Muscle layer of duodenum (tissue), 2 donors: ENCODE data around the gene ABL1.

Experiments used
- H3K27ac ChIP-seq: one replicate; pipeline ENCODE4 v1.7.0; 2013; ENCODE audit warnings: mild to moderate bottlenecking, low read length
- H3K27me3 ChIP-seq: one replicate; pipeline ENCODE4 v1.7.0; 2013; ENCODE audit warnings: low read depth, mild to moderate bottlenecking, control low read depth, low read length
- H3K36me3 ChIP-seq, 2 donors: one replicate each; pipeline ENCODE4 v1.7.0; 2013; ENCODE audit warnings: low read length in 2 of 2, control low read depth in 1 of 2, mild to moderate bottlenecking in 1 of 2; ENCODE audit not compliant: insufficient read depth in 2 of 2, control insufficient read depth in 1 of 2
- H3K4me1 ChIP-seq, 2 donors: one replicate each; pipeline ENCODE4 v1.7.0; 2013; ENCODE audit warnings: low read length in 2 of 2, mild to moderate bottlenecking in 2 of 2, control low read depth in 1 of 2, moderate library complexity in 1 of 2; ENCODE audit not compliant: insufficient read depth in 2 of 2, control insufficient read depth in 1 of 2
- H3K4me3 ChIP-seq, 2 donors: one replicate each; pipeline ENCODE4 v1.7.0; 2013; ENCODE audit warnings: low read length in 2 of 2, low read depth in 1 of 2, mild to moderate bottlenecking in 1 of 2
- H3K9me3 ChIP-seq, 2 donors: one replicate each; pipeline ENCODE4 v1.7.0; 2013; ENCODE audit warnings: low read length in 2 of 2, control low read depth in 1 of 2, mild to moderate bottlenecking in 1 of 2; ENCODE audit not compliant: control insufficient read depth in 1 of 2
- donor health status: healthy.

Gene ABL1

GRCh38 chr9:130911254-130912049 lies 76.4 kb downstream of the ABL1 start:
- no peaks in the 10 kb centered on the region for H3K9me3 ChIP-seq
- no peaks in the 10 kb centered on the region for H3K36me3 ChIP-seq
- H3K27ac ChIP-seq: no peak overlapping the region
- no peak overlapping the region for H3K4me3 ChIP-seq
- H3K27me3 ChIP-seq: no peaks in the 10 kb centered on the region
- H3K4me1 ChIP-seq: no peaks in the 10 kb centered on the region

DNA sequence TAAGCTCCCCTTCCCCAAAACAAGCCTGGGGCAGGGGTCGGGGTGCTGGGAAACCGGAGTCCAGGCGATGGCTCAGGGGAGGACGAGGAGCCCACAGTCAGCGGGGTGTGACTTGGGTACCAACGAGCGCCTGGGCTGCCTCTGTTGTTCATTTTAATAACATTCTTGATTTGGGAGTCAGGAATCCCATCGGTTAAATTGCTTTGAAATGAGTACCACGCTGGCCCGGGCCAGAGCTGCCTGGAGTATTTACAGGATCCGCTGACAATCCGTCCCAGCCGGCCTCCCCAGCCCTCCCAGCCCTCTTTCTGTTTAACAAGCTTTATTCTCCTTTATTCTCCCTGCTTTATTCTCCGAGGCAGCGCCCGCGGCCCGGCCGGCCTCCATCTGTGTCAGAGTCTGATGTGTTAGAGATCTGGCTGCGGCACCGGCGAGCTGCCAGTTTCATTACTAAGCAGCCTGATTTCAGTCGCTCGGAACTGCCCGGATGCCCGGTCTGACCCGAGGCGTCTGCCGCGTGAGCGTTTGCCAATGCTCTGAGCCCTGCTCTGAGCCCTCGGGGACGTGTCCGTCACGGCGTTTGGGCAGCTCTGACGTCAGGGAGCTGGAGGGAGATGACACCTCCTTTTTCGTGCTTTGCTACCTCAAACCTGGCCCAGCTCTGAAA lies 78.0 kb downstream of the ABL1 start:
- Histone ChIP-seq H3K4me3 (no peak overlapping the region), H3K27ac (no peak overlapping the region), H3K9me3 (no peaks in the 10 kb centered on the region), H3K27me3 (no peaks in the 10 kb centered on the region), H3K36me3 (no peaks in the 10 kb centered on the region), H3K4me1 (no peaks in the 10 kb centered on the region)

DNA sequence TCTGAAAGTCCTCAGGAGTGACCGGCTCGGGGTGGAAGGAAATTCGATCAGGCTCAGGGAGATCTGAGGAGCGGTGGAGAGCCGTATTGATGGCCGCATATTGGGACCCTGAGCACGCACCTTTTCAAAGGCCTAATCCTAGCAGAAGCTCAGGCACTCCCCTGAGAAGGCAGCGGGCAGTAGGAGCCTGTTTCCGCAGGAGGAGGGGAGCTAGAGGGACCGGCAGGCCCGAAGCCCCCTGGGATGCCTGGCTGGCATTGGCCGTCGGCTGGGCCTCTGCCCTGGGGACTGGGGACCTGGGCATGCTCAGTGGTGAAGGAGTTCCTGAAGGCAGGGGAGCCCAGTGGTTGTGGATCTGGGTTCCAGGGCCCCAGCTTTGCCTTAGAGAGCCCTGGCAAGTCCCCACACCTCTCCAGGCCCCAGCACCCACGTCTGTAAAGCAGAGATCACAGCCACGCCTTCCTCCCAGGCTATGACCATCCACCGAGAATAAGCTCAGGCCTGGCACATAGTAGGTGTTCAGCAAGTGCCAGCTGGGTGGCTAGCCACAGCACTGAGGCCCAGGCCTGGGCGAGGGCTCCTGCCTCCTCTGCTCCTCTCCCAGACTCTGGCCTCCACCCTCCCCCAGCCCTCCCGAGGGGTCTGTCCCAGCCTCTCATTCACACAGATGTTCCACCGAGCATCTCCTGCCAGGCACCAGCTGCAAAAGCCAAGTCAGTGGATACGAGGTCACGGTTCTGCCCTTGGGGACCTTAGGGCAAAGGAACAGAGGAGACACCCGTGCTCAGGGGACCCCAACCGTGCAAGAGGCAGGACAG lies 78.8 kb downstream of the ABL1 start:
- Histone ChIP-seq H3K4me1 (no peaks in the 10 kb centered on the region), H3K36me3 (no peaks in the 10 kb centered on the region), H3K4me3 (no peak overlapping the region), H3K27me3 (no peaks in the 10 kb centered on the region), H3K27ac (no peak overlapping the region), H3K9me3 (no peaks in the 10 kb centered on the region)

DNA sequence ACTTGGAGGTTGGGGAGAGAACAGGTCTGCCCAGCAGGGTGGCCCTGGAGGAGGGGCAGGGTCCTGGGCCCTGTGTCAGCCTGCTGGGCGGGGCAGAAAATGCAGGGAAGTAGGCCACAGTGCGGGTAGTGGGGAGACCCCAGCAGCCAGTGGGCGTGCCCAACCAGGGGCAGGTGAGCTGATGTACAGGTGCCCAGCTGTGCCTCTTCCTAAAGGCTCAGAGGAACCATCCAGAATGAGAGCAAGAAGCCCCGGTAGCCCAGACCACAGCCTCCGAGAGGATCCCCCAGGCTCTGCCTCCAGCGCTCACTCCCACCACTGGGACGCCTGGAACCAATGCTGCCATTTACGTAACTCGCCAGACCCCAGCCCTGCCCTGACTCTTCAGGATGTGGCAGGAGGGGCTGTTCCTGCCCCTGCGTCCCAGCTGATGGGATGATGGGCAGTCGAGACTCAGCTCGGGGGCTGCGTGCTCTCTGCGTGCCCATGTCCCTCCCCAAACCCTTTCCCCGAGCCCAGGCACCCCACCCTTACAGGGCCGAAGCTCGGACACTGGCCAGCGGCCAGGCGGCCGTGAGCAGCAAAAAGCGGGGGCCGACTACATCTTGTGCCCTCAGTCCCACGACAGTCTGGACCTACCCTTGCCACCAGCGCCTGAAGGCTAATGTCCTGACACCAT lies 79.5 kb downstream of the ABL1 start:
- no peak overlapping the region for H3K27ac ChIP-seq
- no peak overlapping the region for H3K4me3 ChIP-seq
- H3K36me3 ChIP-seq: no peaks in the 10 kb centered on the region
- no peaks in the 10 kb centered on the region for H3K27me3 ChIP-seq
- no peaks in the 10 kb centered on the region for H3K4me1 ChIP-seq
- H3K9me3 ChIP-seq: no peaks in the 10 kb centered on the region

GRCh38 chr9:130915096-130915447 lies 80.0 kb downstream of the ABL1 start:
- H3K4me3 ChIP-seq: no peak overlapping the region
- H3K4me1 ChIP-seq: no peaks in the 10 kb centered on the region
- no peaks in the 10 kb centered on the region for H3K27me3 ChIP-seq
- no peak overlapping the region for H3K27ac ChIP-seq
- no peaks in the 10 kb centered on the region for H3K36me3 ChIP-seq
- H3K9me3 ChIP-seq: no peaks in the 10 kb centered on the region

GRCh38 chr9:130917168-130917960 lies 82.3 kb downstream of the ABL1 start:
- H3K4me3 ChIP-seq: no peak overlapping the region
- H3K27me3 ChIP-seq: no peaks in the 10 kb centered on the region
- no peaks in the 10 kb centered on the region for H3K9me3 ChIP-seq
- no peaks in the 10 kb centered on the region for H3K4me1 ChIP-seq
- H3K27ac ChIP-seq: no peak overlapping the region
- no peaks in the 10 kb centered on the region for H3K36me3 ChIP-seq

DNA sequence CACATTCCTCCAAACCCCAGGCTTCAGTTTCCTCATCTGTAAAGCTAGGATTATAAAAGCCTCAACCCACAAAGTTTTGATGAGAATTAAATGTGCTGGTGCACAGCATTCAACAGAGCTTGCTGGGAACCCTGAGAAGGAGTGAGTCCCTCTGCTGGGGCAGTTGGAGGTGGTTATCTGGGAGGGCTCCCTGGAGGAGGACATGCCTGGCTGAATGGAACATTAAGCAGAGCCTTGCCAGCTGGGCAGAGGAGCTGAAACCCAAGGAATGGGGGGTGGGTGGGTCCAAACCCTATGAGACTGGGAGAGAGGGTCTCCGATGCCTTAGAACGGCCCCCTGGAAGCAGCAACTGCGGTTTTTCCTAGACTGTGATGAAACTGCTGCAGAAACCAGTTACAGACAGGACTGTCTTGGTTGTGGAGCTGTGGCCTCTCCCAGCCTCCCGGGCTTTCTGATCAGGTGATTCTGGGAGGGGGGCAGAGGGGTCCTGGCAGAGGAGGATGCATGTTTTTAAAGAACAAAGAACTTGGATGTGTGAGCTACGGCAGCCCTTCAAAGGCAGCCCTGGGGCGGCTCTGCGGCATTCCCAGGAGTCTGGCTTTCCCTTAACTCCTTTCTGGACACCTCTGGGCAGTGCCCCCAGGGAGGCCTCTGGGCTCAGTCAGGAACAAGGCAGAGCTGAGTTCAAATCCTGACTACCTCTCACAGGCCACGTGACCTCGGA lies 83.2 kb downstream of the ABL1 start:
- no peak overlapping the region for H3K4me3 ChIP-seq
- no peak overlapping the region for H3K27ac ChIP-seq
- H3K9me3 ChIP-seq: no peaks in the 10 kb centered on the region
- H3K36me3 ChIP-seq: no peaks in the 10 kb centered on the region
- H3K27me3 ChIP-seq: no peaks in the 10 kb centered on the region
- no peaks in the 10 kb centered on the region for H3K4me1 ChIP-seq

DNA sequence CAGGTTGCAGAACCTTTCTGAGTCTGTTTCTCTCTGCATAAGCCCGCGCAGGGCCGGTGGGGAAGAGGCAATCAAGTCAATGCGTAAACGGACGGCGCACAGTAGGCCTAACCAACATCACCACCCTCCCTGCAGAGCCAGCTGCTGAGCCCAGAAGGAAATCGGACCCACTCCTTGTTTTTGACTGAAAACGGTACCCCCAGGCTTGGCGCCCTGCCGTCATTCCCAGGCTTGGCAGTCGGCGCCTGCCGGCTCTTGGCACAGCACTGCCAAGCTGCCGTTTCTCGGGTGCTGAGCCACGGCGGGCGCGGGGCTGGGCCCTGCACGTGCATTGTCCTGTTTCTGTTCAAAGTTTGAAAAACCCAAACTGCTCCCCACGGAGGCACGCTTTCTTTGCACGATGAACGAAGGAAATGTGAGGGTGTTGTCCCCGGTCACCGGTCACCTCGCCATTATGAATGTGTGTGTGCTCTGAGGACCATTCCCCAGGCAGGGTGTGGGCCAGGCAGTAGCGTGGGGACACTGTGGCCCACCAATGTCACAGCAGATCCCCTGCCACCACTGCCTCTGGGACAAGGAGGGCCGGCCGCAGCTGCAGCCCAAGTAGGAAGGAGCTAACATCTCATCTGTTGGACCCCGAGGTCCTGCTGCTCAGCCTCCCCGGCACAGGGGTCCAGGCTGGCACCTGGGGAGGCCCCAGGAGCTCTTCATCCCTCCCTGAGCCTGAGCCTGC lies 83.9 kb downstream of the ABL1 start:
- Histone ChIP-seq H3K4me1 (no peaks in the 10 kb centered on the region), H3K4me3 (no peak overlapping the region), H3K27ac (no peak overlapping the region), H3K27me3 (no peaks in the 10 kb centered on the region), H3K9me3 (no peaks in the 10 kb centered on the region), H3K36me3 (no peaks in the 10 kb centered on the region)

GRCh38 chr9:130919559-130920145 lies 84.6 kb downstream of the ABL1 start:
- Histone ChIP-seq H3K9me3 (no peaks in the 10 kb centered on the region), H3K36me3 (no peaks in the 10 kb centered on the region), H3K27ac (no peak overlapping the region), H3K4me1 (no peaks in the 10 kb centered on the region), H3K4me3 (no peak overlapping the region), H3K27me3 (no peaks in the 10 kb centered on the region)
